Heart right ventricle (tissue), 16 donors: ENCODE results near the gene NR5A2. TPM values are rescaled to one million over a fixed set of nuclear protein-coding genes. Genes with fewer than 3 reads are reported as not detected.

ENCODE experiments used
- ATAC-seq, 8 donors: fragments of 200-7000 bp; cut with Tn5 transposase; one replicate each; pipeline ENCODE4 v1.9.1; 2020; ENCODE audit warnings: mild to moderate bottlenecking in 8 of 8, moderate library complexity in 8 of 8, moderate number of reproducible peaks in 1 of 8
- DNase-seq, 2 donors: peaks; one replicate each; pipeline ENCODE4 v3.0.0-alpha.2; 2020
- H3K27ac ChIP-seq, 10 donors: fragments of 200-600 bp; sonication (generic) in 2 of 10; one replicate each; pipeline versions ENCODE4 v1.5.0 to v1.8.0; 2020 to 2022; ENCODE audit warnings: mild to moderate bottlenecking in 3 of 10
- H3K27me3 ChIP-seq, 7 donors: fragments of 200-600 bp; one replicate each; pipeline ENCODE4 v1.8.0; 2021 to 2022; ENCODE audit warnings: mild to moderate bottlenecking in 2 of 7
- H3K36me3 ChIP-seq, 9 donors: fragments of 200-600 bp; sonication (generic) in 1 of 9; one replicate each; pipeline versions ENCODE4 v1.5.0 to v1.8.0; 2020 to 2022; ENCODE audit warnings: mild to moderate bottlenecking in 2 of 9
- H3K4me1 ChIP-seq, 9 donors: fragments of 200-600 bp; sonication (generic) in 1 of 9; one replicate each; pipeline versions ENCODE4 v1.5.0 to v1.8.0; 2020 to 2022; ENCODE audit warnings: mild to moderate bottlenecking in 4 of 9
- H3K4me3 ChIP-seq, 10 donors: fragments of 200-600 bp; sonication (generic) in 2 of 10; one replicate each; pipeline versions ENCODE4 v1.5.0 to v1.8.0; 2020 to 2022; ENCODE audit warnings: mild to moderate bottlenecking in 7 of 10, moderate library complexity in 2 of 10
- H3K9me3 ChIP-seq, 11 donors: fragments of 200-600 bp in 10 of 11; sonication (generic) in 2 of 11; one replicate each; pipeline versions ENCODE4 v1.5.0 to v1.8.0; 2013 to 2022; ENCODE audit warnings: mild to moderate bottlenecking in 2 of 11, control low read depth in 1 of 11, moderate library complexity in 1 of 11
- WGBS, 2 donors: extraction: QIAGEN DNeasy Blood & Tissue Kit; methylation state at CpG; one replicate each; pipeline ENCODE4 v1.1.7; 2013; ENCODE audit warnings: inconsistent platforms in 1 of 2; 5-methylcytosine and 5-hydroxymethylcytosine counted together
- intact Hi-C, 10 donors: fragments of 100-400 bp; cut with DNase I; formaldehyde crosslinking; loops; one replicate each; pipeline versions ENCODE4 v1.11.1 to v1.14.2; 2022
- polyA plus RNA-seq, 2 donors: library from polyadenylated mRNA; stranded (reverse); fragments of 200-250 nt; gene quantifications; one replicate each; pipeline ENCODE4 v1.2.3, GENCODE V29; 2013
- total RNA-seq, 10 donors: library from RNA; stranded (reverse); fragmentation: NEBNext Ultra II Directional in 3 of 10; extraction: Animal tissue kit (Norgen Biotek cat#: 25700) in 3 of 10; gene quantifications; one replicate each; pipeline versions ENCODE4 v1.2.1 to v1.2.4, GENCODE V29; 2021 to 2023
- TF ChIP-seq, protein P1 (sequence below), 9 donors: fragments of 200-600 bp; sonication (generic) in 2 of 9; IDR thresholded peaks; one replicate each; pipeline versions ENCODE4 v1.5.0 to v1.8.0; 2021 to 2022; ENCODE audit warnings: antibody characterized with exemption in 9 of 9, mild to moderate bottlenecking in 5 of 9, moderate library complexity in 1 of 9
- donor health status: Arrhythmogenic right ventricular cardiomyopathy.
- donor health status: ischemic (EF 13 %, LVEDD 7.1; RV severe dilation, severe dysfunction).
- donor health status: healthy with polysubstance abuse.
- donor health status: DM: no; HTN: yes; CAD: no.
- donor health status: DM: no; HTN: no; CAD: no.
- donor health status: ischemic (EF 25% LVEDD 6.9; RV normal size, moderate dysfunction).
- donor health status: ischemic (EF 25% LVEDD 5.7; RV mildly dilated, moderate dysfunction).
- donor health status: healthy.
- donor health status: DM: yes; HTN: yes; CAD: no.
- donor health status: Ischemic cardiomyopathy.
- donor health status: ischemic (EF 35%, LVEDD 5.7; RV mildly dilated, moderate dysfunction).
- donor health status: nonischemic (EF 11% LVEDD 7.7; RV severe dilation, severe dysfunction).
- donor health status: DM: yes; HTN: yes; CAD: no.
- donor health status: PGD.
- donor health status: ischemic (EF 29% LVEDD 5.4; RV normal size, mild dysfunction).
- donor health status: nonischemic (EF 23%, LVEDD 6.1; RV moderate dilation, normal function).

Gene NR5A2
- total and polyA plus RNA-seq, 12 donors, result 0.52 to 1.9 (median 1.3) TPM

- peaks cover 0 to 3% (median 0%) of the 10 kb centered on the region in 7 donors for H3K27me3 ChIP-seq
- no peak for DNase-seq
- H3K36me3 ChIP-seq, result no peaks in the 10 kb centered on the region
- no peaks in the 10 kb centered on the region for H3K9me3 ChIP-seq
- ATAC-seq, result no peak
- no peak overlapping the region for H3K4me3 ChIP-seq
- intact Hi-C loops, result no loop called here
- 72 to 77% methylated on average over 7 of the region's 7 CpGs for WGBS, 2 donors
- TF ChIP-seq, protein P1, sequence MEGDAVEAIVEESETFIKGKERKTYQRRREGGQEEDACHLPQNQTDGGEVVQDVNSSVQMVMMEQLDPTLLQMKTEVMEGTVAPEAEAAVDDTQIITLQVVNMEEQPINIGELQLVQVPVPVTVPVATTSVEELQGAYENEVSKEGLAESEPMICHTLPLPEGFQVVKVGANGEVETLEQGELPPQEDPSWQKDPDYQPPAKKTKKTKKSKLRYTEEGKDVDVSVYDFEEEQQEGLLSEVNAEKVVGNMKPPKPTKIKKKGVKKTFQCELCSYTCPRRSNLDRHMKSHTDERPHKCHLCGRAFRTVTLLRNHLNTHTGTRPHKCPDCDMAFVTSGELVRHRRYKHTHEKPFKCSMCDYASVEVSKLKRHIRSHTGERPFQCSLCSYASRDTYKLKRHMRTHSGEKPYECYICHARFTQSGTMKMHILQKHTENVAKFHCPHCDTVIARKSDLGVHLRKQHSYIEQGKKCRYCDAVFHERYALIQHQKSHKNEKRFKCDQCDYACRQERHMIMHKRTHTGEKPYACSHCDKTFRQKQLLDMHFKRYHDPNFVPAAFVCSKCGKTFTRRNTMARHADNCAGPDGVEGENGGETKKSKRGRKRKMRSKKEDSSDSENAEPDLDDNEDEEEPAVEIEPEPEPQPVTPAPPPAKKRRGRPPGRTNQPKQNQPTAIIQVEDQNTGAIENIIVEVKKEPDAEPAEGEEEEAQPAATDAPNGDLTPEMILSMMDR (IDR thresholded peaks at IDR 0.05), result no peak
- H3K4me1 ChIP-seq, result peaks cover 0 to 9% (median 0%) of the 10 kb centered on the region in 9 donors
- H3K27ac ChIP-seq, result no peak overlapping the region
Measured at GRCh38 chr1:200168926-200169325, 141.4 kb downstream of the NR5A2 start.

- peaks cover 0 to 3% (median 0%) of the 10 kb centered on the region in 7 donors for H3K27me3 ChIP-seq
- no peaks in the 10 kb centered on the region for H3K9me3 ChIP-seq
- H3K36me3 ChIP-seq, result no peaks in the 10 kb centered on the region
- TF ChIP-seq, protein P1 (IDR thresholded peaks at IDR 0.05), result no peak
- no peak overlapping the region for H3K27ac ChIP-seq
- intact Hi-C loops, result no loop called here
- no peak overlapping the region for H3K4me3 ChIP-seq
- DNase-seq, result no peak
- no peak for ATAC-seq
- 74 to 79% methylated on average over 4 of the region's 4 CpGs for WGBS, 2 donors
- no peaks in the 10 kb centered on the region for H3K4me1 ChIP-seq
Measured at GRCh38 chr1:200172311-200172710, 144.8 kb downstream of the NR5A2 start.

GRCh38 chr1:200173097-200173618 is 145.6 kb downstream of the NR5A2 start:
- intact Hi-C loops, result no loop called here
- no peaks in the 10 kb centered on the region for H3K36me3 ChIP-seq
- DNase-seq (no peak), ATAC-seq (no peak)
- H3K27me3 ChIP-seq, result peaks cover 0 to 3% (median 0%) of the 10 kb centered on the region in 7 donors
- no peak overlapping the region for H3K4me3 ChIP-seq
- H3K27ac ChIP-seq, result no peak overlapping the region
- WGBS, 2 donors, result 62 to 67% methylated on average over 2 of the region's 2 CpGs
- H3K4me1 ChIP-seq, result peaks cover 0 to 3% (median 0%) of the 10 kb centered on the region in 9 donors
- no peaks in the 10 kb centered on the region for H3K9me3 ChIP-seq
- TF ChIP-seq, protein P1 (IDR thresholded peaks at IDR 0.05), result no peak

DNA sequence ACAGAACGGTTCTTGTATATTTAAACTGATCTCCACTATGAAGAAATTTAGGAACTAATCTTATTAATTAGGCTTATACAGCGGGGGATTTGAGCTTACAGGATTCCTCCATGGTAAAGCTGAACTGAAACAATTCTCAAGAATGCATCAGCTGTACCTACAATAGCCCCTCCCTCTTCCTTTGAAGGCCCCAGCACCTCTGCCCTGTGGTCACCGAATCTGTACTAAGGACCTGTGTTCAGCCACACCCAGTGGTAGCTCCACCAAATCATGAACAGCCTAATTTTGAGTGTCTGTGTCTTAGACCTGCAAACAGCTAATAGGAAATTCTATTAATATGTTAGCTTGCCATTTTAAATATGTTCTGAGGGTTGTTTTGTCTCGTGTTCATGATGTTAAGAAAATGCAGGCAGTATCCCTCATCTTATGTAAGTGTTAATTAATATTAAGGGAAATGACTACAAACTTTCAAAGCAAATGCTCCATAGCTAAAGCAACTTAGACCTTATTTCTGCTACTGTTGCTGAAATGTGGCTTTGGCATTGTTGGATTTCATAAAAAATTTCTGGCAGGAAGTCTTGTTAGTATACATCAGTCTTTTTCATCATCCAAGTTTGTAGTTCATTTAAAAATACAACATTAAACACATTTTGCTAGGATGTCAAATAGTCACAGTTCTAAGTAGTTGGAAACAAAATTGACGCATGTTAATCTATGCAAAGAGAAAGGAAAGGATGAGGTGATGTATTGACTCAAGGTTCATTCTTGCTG is 147.2 kb downstream of the NR5A2 start:
- H3K4me1 ChIP-seq, result peaks cover 0 to 12% (median 0%) of the 10 kb centered on the region in 9 donors
- no peak overlapping the region for H3K4me3 ChIP-seq
- H3K9me3 ChIP-seq, result no peaks in the 10 kb centered on the region
- H3K36me3 ChIP-seq, result no peaks in the 10 kb centered on the region
- DNase-seq, result no peak
- ATAC-seq, result no peak
- 90 to 93% methylated on average over 5 of the region's 5 CpGs for WGBS, 2 donors
- H3K27me3 ChIP-seq, result peaks cover 0 to under 1% (median 0%) of the 10 kb centered on the region in 7 donors
- intact Hi-C loops, result loop anchor here in 1 of 10 donors (2.0 kb wide), 1 partner anchor 54 kb away; no protein-coding TSS in a partner anchor
- TF ChIP-seq, protein P1 (IDR thresholded peaks at IDR 0.05), result no peak
- H3K27ac ChIP-seq, result no peak overlapping the region
